ENCODE measurements around the gene C1orf210. TPM values are rescaled to one million over a fixed set of nuclear protein-coding genes. Genes with fewer than 3 reads are reported as not detected.

Gene C1orf210
- polyA plus RNA-seq, 2 of the 4 experiments (the other 2 are of a cell fraction), result not detected

DNA sequence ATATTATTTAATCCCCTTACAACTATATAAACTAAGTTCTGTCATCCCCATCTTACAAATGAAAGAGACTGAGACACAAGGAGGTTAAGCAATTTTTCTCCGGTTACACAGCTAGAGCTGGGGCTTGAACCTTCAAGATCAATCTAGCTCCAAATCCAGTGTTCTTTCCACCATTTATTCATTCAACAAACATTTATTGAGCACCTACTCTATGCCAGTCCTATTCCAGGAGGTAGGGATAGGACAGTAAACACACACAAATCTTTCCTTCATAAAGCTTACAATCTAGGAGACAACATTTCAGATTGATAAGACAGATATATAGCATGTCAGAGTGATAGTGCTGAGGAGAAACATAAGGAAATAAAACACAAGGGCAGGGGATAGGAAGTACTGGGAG lies 18.5 kb downstream of the C1orf210 start:
- ChIA-PET CTCF (no interaction called here), POLR2A (no interaction called here)
- FAIRE-seq (no peak), DNase-seq (ENCODE audit: low read depth in 1 of 2, low spot score in 1 of 2) (no peak), ATAC-seq (no peak)
- TF ChIP-seq SREBF2 (IDR thresholded peaks at IDR 0.05) (no peak), CEBPB (IDR thresholded peaks at IDR 0.05) (no peak), HOXB5 (CRISPR knock-in tag; IDR thresholded peaks at IDR 0.05) (no peak), EHMT2 (IDR thresholded peaks at IDR 0.05; ENCODE audit: low read depth) (no peak), FOSL2 (IDR thresholded peaks at IDR 0.05) (no peak), FOSL2 (CRISPR knock-in tag; IDR thresholded peaks at IDR 0.05) (no peak)
- TF ChIP-seq, protein P1, sequence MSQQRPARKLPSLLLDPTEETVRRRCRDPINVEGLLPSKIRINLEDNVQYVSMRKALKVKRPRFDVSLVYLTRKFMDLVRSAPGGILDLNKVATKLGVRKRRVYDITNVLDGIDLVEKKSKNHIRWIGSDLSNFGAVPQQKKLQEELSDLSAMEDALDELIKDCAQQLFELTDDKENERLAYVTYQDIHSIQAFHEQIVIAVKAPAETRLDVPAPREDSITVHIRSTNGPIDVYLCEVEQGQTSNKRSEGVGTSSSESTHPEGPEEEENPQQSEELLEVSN (IDR thresholded peaks at IDR 0.05; ENCODE audit: borderline replicate concordance, low read depth), result no peak
- TF ChIP-seq, protein P2, sequence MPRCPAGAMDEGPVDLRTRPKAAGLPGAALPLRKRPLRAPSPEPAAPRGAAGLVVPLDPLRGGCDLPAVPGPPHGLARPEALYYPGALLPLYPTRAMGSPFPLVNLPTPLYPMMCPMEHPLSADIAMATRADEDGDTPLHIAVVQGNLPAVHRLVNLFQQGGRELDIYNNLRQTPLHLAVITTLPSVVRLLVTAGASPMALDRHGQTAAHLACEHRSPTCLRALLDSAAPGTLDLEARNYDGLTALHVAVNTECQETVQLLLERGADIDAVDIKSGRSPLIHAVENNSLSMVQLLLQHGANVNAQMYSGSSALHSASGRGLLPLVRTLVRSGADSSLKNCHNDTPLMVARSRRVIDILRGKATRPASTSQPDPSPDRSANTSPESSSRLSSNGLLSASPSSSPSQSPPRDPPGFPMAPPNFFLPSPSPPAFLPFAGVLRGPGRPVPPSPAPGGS (IDR thresholded peaks at IDR 0.05), result no peak
- no peaks in the 10 kb centered on the region for H3K4me1 ChIP-seq
- H3K4me2 ChIP-seq, result no peak overlapping the region
- peaks cover 4% of the 10 kb centered on the region; the same call in 1 of the 3 replicates for H3K9me3 ChIP-seq
- H3K4me3 ChIP-seq, result no peak overlapping the region
- 100% methylated on average over 1 of the region's 1 CpG for WGBS (ENCODE audit: missing lambda C conversion rate)
- no peak overlapping the region for H3K27ac ChIP-seq

DNA sequence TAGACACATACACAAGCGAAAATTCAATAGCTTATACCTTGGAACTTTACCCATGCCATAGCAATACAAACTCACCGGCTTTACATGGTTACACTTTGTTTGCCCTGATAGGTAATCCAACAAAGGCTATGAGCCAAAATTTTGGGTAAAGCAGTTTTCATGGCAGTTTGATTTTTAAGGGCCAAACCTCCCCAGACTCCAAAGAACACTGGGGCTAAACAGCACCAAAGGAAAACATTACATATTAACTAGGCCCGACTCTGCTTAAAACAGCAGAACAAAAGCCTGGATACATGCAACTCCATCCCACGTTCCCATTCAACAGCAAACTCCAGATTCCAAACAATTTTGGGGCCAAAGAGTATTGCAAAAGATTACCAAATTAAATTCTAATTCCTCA lies 19.9 kb downstream of the C1orf210 start:
- POLR2A ChIA-PET, result no interaction called here

More for the DNA sequence above, 19.9 kb downstream of the C1orf210 start:
- DNase-seq (ENCODE audit: low read depth in 1 of 2, low spot score in 1 of 2), result no peak
- H3K27ac ChIP-seq, result no peak overlapping the region
- WGBS (ENCODE audit: missing lambda C conversion rate), result 51% methylated on average over 4 of the region's 4 CpGs
- no peak overlapping the region for H3K4me3 ChIP-seq
- TF ChIP-seq EHMT2 (IDR thresholded peaks at IDR 0.05; ENCODE audit: low read depth) (no peak), MAZ (IDR thresholded peaks at IDR 0.05; ENCODE audit: borderline replicate concordance, low read depth, low read length) (no peak), RCOR1 (IDR thresholded peaks at IDR 0.05; ENCODE audit: low read depth, low read length) (no peak), ZNF302 (CRISPR knock-in tag; IDR thresholded peaks at IDR 0.05) (no peak), ZSCAN20 (CRISPR knock-in tag; IDR thresholded peaks at IDR 0.05) (no peak), NR3C1 (IDR thresholded peaks at IDR 0.05) (no peak), PHF8 (IDR thresholded peaks at IDR 0.05; ENCODE audit: borderline replicate concordance, low read depth) (no peak), KDM1A (IDR thresholded peaks at IDR 0.05; ENCODE audit: low read depth) (no peak), FOSL2 (IDR thresholded peaks at IDR 0.05) (no peak), FOSL2 (CRISPR knock-in tag; IDR thresholded peaks at IDR 0.05) (no peak), RNF2 (IDR thresholded peaks at IDR 0.05; ENCODE audit: borderline replicate concordance, low read depth) (no peak), HEYL (CRISPR knock-in tag; IDR thresholded peaks at IDR 0.05) (no peak), ZFP36 (IDR thresholded peaks at IDR 0.05; ENCODE audit: borderline replicate concordance, partially characterized antibody) (no peak), ZC3H11A (IDR thresholded peaks at IDR 0.05) (no peak)
- TF ChIP-seq, protein P2 (IDR thresholded peaks at IDR 0.05), result no peak
- TF ChIP-seq, protein P3, sequence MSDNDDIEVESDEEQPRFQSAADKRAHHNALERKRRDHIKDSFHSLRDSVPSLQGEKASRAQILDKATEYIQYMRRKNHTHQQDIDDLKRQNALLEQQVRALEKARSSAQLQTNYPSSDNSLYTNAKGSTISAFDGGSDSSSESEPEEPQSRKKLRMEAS (IDR thresholded peaks at IDR 0.05), result no peak
- TF ChIP-seq, protein P4, sequence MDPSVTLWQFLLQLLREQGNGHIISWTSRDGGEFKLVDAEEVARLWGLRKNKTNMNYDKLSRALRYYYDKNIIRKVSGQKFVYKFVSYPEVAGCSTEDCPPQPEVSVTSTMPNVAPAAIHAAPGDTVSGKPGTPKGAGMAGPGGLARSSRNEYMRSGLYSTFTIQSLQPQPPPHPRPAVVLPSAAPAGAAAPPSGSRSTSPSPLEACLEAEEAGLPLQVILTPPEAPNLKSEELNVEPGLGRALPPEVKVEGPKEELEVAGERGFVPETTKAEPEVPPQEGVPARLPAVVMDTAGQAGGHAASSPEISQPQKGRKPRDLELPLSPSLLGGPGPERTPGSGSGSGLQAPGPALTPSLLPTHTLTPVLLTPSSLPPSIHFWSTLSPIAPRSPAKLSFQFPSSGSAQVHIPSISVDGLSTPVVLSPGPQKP (IDR thresholded peaks at IDR 0.05; ENCODE audit: low read depth, low read length), result no peak
- TF ChIP-seq, protein P5, sequence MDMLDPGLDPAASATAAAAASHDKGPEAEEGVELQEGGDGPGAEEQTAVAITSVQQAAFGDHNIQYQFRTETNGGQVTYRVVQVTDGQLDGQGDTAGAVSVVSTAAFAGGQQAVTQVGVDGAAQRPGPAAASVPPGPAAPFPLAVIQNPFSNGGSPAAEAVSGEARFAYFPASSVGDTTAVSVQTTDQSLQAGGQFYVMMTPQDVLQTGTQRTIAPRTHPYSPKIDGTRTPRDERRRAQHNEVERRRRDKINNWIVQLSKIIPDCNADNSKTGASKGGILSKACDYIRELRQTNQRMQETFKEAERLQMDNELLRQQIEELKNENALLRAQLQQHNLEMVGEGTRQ (IDR thresholded peaks at IDR 0.05), result no peak
- TF ChIP-seq, protein P6, sequence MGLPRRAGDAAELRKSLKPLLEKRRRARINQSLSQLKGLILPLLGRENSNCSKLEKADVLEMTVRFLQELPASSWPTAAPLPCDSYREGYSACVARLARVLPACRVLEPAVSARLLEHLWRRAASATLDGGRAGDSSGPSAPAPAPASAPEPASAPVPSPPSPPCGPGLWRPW (IDR thresholded peaks at IDR 0.05), result no peak
- TF ChIP-seq, protein P7, sequence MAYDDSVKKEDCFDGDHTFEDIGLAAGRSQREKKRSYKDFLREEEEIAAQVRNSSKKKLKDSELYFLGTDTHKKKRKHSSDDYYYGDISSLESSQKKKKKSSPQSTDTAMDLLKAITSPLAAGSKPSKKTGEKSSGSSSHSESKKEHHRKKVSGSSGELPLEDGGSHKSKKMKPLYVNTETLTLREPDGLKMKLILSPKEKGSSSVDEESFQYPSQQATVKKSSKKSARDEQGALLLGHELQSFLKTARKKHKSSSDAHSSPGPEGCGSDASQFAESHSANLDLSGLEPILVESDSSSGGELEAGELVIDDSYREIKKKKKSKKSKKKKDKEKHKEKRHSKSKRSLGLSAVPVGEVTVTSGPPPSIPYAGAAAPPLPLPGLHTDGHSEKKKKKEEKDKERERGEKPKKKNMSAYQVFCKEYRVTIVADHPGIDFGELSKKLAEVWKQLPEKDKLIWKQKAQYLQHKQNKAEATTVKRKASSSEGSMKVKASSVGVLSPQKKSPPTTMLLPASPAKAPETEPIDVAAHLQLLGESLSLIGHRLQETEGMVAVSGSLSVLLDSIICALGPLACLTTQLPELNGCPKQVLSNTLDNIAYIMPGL (CRISPR knock-in tag; IDR thresholded peaks at IDR 0.05; ENCODE audit: borderline replicate concordance), result no peak
- ATAC-seq, result no peak
- H3K4me1 ChIP-seq, result no peaks in the 10 kb centered on the region
- FAIRE-seq, result no peak
- CTCF ChIA-PET, result no interaction called here
- H3K4me2 ChIP-seq, result no peak overlapping the region
- H3K9me3 ChIP-seq, result peaks cover 4% of the 10 kb centered on the region; the same call in 1 of the 3 replicates
